Stimulated activated naive CD4-positive, alpha-beta T cell treated with Interleukin-2 at 50 U/mL for 16 hours (primary cell): ENCODE data around the gene MAN1B1.

Experiments
- DNase-seq: peaks from one replicate; lab custom pipeline; 2025; lab: John Stamatoyannopoulos, UW

The MAN1B1 gene

DNA sequence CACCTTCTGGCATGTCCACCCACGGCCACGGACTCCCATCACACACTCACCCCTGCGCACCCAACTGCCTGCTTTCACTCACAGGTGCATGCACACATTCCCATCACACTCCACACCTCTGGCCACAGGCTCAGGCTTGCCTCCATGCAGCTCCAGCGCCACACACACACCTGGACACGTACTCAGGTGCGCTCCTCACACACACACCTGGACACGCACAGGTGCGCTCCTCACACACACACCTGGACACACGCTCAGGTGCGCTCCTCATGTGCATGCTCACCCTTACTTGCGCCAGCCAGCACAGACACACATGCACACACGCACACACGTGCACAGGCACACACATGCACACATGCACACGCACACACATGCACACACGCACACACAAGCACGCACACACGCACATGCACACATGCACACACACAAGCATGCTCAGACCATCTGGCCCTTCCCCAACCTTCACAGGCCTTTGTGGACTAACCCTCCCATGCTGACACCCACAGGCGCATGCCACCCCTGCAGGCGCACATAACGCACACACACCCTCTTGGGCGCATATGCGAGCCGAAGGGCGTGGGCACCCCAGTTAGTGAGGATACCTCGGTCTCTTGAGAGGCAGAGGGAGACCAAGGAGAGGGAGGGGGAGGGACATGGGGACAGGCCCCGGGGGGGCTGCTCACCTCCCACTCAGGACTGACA, 60.5 kb downstream of the MAN1B1 start:
- no peak for DNase-seq

- no peak for DNase-seq
These were observed 61.0 kb downstream of the MAN1B1 start for GRCh38 chr9:137147793-137148160.

DNA sequence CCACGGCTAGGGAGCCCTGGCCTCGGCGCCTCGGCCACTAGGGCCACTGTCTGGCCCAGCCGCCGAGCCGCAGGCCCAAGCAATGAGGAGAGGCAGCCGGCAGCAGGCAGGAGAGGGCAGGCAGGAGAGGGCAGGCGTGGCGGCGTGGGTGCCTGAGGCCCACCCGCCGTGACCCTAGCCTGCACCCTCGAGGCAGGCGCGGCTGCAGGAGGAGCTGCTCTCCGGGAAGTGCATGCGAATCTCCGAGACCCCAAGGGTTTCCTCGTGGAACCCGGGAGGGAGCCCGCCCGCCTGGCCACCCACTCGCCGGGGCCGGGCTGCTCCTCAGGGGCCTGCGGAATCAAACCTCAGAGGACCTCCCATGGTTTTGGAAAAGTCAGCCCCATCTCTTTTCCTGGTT, 61.5 kb downstream of the MAN1B1 start:
- DNase-seq: no peak

DNA sequence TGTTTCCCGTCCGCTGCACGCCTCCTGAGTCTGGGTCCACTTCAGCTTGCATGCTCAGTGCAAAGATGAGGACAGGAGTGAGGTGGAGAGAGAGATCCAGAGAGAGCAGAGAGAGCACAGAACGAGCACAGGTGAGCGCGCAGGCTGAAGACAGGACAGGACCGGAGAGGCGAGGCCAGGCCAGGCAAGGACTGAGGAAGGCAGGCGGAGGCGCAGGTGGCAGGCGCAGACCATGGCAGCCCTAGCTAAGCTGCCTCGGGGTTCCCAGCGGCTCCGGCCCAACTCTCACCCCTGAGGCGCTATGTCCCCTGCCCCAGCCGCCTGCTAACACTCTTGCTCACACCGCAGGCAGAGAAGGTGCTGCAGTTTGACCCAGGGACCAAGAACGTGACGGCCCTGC, 61.9 kb downstream of the MAN1B1 start:
- DNase-seq: no peak

- no peak for DNase-seq
These were observed 62.6 kb downstream of the MAN1B1 start for GRCh38 chr9:137149363-137149762.

DNA sequence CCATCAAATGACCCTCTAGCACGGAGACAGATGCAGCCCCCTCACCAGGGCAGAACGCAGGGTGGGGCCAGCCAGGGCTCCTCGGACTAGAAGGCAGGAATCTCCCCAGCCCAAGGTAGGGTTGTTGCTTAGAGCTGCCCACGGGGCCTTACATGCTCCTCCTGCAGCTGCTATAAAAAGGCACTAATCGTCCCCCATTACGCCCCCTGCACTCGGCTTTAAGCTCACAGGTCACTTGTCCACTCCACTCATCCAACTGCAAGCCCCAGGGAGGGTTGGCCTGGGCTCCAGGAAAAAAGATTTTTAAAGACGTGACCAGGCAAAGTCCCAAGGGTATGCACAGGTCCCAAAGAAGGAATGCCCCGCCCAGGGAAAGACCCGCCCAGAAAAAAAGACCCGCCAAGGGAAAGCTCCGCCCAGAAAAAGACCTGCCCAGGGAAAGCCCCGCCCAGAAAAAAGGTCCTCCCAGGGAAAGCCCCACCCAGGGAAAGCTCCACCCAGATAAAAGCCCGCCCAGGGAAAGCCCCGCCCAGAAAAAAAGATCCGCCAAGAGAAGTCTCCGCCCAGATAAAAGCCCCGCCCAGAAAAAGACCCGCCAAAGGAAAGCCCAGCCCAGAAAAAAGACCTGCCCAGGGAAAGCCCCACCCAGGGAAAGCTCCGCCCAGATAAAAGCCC, 63.3 kb downstream of the MAN1B1 start:
- no peak for DNase-seq

GRCh38 chr9:137150617-137151457, 64.1 kb downstream of the MAN1B1 start:
- peak; percentile 19 for DNase-seq

DNA sequence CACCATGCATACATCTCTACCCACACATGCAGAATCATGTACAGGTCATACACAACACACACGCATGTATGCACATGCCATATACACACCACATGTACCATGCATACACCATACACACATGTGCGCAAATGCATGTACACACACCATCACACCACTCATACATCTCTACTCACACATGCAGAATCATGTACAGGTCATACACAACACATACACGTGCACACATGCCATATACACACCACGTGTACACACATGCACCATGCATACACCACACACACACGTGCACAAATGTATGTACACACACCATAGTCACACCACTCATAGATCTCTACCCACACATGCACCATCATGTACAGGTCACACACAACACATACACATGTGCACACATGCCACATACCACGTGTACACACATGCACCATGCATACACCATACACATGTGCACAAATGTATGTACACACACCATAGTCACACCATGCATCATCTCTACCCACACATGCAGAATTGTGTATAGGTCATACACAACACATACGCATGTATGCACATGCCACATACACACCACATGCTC, 66.1 kb downstream of the MAN1B1 start:
- no peak for DNase-seq

DNA sequence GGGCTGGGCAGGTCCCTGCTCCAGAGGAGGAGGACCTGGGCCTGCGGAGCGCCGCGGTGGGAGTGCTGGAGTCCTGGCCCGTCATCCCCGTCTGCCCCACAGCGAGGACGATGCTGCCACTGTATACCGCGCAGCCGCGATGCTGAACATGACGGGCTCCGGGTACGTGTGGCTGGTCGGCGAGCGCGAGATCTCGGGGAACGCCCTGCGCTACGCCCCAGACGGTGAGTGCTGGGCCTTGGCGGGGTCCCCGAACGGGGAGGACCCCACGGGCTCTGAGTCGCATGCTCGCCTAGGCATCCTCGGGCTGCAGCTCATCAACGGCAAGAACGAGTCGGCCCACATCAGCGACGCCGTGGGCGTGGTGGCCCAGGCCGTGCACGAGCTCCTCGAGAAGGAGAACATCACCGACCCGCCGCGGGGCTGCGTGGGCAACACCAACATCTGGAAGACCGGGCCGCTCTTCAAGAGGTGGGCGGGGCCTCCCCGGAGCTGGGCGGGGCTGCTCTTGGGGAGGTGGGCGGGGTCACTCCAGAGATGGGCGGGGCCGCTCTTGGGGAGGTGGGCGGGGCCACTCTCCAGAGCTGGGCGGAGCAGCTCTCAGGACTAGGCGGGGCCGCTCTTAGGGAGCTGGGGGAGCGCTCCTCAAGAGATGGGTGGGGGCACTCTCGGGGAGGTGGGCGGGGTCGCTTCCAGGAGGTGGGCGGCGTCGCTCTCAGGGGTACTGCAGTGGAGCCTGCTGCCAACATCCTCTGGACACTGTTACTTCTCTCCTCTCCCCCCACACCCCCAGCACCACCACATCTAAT, 70.0 kb downstream of the MAN1B1 start:
- peak; percentile 50 for DNase-seq

DNA sequence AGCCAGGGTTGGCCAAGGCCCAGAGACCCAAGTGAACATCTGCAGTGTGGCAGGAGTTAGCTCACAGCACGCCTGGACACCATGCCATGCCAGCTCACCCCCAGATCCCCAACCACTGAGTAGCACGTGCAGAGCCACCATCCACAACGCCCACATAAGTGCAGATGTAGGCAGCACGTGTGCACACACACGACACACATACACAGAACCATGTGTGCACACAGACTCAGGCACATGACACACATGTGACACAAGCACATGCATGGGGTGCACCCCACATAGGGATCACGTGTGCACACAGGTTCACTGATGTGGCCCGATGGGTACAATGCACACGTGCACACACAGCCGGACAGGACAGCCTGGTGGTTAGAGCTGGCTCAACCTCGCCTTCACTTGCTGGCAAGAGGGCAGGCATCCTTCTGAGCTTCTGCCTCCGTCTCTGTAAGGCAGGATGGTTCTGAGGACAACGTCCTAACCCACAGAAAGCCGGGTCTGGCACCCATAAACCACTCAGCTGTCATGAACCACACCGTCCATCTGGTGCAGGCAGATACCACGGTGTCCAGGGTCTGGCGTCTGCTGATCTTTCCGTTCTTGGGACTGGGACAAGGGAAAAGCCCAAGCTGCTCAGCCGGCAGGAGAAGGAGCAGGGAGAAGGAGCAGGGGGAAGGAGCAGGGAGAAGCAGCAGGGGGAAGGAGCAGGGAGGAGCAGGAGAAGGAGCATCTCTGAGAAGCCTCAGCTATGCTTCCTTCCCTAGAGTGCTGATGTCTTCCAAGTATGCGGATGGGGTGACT, 71.0 kb downstream of the MAN1B1 start:
- DNase-seq: no peak

GRCh38 chr9:137158625-137159024, 71.8 kb downstream of the MAN1B1 start:
- DNase-seq: no peak
